ENCODE measurements around the gene M1AP.

Gene M1AP

DNA sequence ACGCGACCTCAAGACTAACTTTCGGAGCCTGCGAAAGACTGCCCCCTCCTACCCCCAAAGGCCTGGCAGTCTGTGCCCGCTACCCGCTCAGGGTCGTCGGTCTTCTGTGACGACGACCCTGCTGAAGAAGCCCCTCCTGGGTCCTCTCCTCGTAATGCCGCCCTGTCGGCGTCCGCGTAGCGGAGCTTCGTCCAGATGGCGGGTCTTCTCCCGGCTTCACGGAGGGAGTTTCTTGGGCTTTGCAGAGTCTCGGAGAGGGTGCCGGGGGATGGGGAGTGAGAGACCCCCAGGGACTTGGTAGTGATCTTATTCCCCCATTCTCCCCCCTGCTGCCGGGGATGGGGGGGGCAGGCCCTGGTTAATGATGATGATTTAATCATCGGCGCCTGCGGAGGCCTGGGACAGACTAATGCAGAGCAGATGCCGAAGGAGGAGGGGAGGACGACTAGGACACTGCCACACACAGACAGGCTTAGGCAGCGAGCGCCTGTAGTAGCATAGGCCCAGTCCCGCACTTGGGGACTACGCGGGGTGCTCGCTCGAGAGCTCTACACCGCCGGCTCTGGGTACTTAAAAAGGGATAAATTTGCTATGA lies 140.1 kb downstream of the M1AP start:
- H3K4me3 ChIP-seq (ENCODE audit: low read depth, low read length) = peak overlapping the region; percentile 61
- TF ChIP-seq, protein P1, sequence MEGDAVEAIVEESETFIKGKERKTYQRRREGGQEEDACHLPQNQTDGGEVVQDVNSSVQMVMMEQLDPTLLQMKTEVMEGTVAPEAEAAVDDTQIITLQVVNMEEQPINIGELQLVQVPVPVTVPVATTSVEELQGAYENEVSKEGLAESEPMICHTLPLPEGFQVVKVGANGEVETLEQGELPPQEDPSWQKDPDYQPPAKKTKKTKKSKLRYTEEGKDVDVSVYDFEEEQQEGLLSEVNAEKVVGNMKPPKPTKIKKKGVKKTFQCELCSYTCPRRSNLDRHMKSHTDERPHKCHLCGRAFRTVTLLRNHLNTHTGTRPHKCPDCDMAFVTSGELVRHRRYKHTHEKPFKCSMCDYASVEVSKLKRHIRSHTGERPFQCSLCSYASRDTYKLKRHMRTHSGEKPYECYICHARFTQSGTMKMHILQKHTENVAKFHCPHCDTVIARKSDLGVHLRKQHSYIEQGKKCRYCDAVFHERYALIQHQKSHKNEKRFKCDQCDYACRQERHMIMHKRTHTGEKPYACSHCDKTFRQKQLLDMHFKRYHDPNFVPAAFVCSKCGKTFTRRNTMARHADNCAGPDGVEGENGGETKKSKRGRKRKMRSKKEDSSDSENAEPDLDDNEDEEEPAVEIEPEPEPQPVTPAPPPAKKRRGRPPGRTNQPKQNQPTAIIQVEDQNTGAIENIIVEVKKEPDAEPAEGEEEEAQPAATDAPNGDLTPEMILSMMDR (IDR thresholded peaks at IDR 0.05; ENCODE audit: control insufficient read depth, extremely low read depth, insufficient read depth) = no peak
- DNase-seq (ENCODE audit: low read depth) = no peak

Data from LNCaP clone FGC (cell line).